ENCODE results near the gene LEMD3.

LEMD3 gene

DNA sequence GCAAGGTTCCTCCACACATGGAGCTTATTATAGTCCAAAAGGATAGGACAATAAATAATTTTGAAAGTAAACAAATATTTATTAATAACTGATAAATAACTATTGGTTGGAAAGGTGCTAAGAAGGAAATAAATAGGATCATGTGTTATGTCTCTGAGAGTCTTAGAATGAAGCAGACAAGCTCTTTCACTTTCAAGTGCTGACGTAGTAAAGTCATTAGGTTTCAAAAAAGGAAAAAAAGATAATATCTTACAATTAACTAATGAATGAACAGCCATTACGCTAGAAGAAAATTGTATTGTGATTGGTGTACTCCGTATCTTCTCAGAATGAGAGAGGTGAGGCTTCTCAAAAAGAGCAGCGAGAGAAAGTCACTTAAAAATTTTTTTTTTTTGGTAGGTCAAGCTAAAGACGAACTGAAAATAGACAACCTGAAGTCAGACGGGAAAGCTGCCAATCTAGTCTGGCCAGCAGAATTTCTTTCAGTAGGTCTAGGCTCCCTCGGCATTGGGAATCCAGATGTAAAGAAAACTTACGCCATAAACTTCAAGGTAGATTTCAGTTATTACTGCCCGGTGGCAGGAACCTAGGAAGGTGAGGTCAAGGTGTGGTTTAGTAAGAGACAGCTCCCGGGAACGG is 583 bp upstream of the LEMD3 start:
- no peak for DNase-seq (ENCODE audit: insufficient read length, low spot score)
- no peak for FAIRE-seq
- TF ChIP-seq, protein P1, sequence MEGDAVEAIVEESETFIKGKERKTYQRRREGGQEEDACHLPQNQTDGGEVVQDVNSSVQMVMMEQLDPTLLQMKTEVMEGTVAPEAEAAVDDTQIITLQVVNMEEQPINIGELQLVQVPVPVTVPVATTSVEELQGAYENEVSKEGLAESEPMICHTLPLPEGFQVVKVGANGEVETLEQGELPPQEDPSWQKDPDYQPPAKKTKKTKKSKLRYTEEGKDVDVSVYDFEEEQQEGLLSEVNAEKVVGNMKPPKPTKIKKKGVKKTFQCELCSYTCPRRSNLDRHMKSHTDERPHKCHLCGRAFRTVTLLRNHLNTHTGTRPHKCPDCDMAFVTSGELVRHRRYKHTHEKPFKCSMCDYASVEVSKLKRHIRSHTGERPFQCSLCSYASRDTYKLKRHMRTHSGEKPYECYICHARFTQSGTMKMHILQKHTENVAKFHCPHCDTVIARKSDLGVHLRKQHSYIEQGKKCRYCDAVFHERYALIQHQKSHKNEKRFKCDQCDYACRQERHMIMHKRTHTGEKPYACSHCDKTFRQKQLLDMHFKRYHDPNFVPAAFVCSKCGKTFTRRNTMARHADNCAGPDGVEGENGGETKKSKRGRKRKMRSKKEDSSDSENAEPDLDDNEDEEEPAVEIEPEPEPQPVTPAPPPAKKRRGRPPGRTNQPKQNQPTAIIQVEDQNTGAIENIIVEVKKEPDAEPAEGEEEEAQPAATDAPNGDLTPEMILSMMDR (IDR thresholded peaks at IDR 0.05; ENCODE audit: insufficient read depth, missing control alignments): no peak

DNA sequence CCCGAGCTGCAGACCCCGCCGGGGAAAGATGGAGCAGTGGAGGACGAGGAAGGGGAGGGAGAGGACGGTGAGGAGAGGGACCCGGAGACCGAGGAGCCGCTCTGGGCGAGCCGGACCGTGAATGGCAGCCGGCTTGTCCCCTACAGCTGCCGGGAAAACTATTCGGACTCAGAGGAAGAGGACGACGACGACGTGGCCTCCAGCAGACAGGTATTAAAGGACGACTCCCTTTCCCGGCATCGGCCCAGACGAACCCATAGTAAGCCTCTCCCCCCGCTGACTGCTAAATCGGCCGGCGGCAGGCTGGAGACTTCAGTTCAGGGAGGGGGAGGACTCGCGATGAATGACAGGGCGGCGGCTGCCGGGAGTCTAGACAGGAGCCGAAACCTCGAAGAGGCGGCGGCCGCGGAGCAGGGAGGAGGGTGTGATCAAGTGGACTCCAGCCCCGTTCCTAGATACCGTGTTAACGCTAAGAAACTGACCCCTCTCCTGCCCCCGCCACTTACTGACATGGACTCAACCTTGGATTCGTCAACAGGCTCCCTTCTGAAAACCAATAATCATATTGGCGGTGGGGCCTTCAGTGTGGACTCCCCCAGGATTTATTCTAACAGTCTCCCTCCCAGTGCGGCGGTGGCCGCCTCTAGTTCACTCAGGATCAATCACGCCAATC is 962 bp downstream of the LEMD3 start:
- no peak for FAIRE-seq

DNA sequence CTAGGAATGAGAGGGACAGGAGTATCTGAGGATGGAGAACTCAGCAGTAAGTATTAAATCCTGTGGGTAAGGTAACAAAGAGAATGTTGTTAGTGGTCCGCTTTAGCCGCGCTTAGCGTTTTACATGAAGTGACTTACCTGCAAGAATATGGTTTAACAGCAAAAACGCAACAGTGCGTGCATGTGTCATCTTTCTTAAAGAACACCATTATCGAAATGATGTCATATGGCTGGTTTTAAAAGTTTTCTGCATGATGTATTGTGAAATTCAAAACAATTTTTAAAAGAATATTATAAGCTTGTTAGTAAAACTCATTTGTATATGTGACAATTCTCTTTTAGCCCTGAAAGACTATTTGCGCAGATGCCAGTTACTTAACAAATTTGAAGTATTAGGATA is 1.7 kb downstream of the LEMD3 start:
- TF ChIP-seq, protein P1 (IDR thresholded peaks at IDR 0.05; ENCODE audit: insufficient read depth, missing control alignments): no peak
- no peak for DNase-seq (ENCODE audit: insufficient read length, low spot score)
- FAIRE-seq: no peak

More for the DNA sequence above, 962 bp downstream of the LEMD3 start:
- peak; percentile 20 for DNase-seq (ENCODE audit: insufficient read length, low spot score)
- TF ChIP-seq, protein P1 (IDR thresholded peaks at IDR 0.05; ENCODE audit: insufficient read depth, missing control alignments): no peak

DNA sequence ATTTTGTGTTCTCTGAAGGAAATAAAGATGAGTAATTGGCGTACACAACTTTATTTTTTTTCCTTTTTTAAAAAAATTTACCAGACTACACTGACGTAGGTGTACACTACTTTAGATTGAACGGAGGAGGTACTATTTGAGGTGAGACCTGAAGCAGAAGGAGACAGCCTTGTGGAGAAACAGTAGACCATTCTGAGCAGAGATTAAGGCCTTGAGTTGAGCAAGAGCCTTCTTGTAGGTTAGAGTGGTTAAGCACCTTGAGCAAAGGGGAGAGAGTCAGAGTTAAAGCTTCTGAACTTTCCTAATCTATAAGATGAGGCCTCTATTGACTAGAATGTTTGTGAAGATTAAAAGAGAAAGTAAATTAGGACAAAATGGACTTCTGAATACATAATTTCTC is 2.5 kb downstream of the LEMD3 start:
- no peak for DNase-seq (ENCODE audit: insufficient read length, low spot score)
- peak; percentile 73 for FAIRE-seq
- TF ChIP-seq, protein P1 (IDR thresholded peaks at IDR 0.05; ENCODE audit: insufficient read depth, missing control alignments): no peak

DNA sequence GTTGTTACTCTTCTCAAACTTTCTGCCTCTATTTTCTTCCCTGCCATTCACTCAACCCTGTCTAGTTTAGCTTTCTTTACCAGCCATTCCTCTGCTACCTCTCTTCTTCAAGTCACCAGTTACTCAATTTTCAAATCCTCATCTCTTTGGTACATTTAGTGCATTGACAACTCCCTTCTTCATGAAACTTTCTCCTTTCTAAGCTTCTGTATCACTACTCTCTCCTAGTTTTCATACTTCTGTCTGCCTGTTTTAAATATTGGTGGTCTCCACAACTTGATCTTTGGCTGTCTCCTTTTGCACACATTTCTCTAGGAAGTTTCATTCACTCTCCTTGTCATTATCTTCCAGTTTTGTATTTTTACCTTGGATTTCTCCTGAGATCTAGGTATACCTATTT is 6.0 kb downstream of the LEMD3 start:
- no peak for DNase-seq (ENCODE audit: insufficient read length, low spot score)
- TF ChIP-seq, protein P1 (IDR thresholded peaks at IDR 0.05; ENCODE audit: insufficient read depth, missing control alignments): no peak
- no peak for FAIRE-seq

DNA sequence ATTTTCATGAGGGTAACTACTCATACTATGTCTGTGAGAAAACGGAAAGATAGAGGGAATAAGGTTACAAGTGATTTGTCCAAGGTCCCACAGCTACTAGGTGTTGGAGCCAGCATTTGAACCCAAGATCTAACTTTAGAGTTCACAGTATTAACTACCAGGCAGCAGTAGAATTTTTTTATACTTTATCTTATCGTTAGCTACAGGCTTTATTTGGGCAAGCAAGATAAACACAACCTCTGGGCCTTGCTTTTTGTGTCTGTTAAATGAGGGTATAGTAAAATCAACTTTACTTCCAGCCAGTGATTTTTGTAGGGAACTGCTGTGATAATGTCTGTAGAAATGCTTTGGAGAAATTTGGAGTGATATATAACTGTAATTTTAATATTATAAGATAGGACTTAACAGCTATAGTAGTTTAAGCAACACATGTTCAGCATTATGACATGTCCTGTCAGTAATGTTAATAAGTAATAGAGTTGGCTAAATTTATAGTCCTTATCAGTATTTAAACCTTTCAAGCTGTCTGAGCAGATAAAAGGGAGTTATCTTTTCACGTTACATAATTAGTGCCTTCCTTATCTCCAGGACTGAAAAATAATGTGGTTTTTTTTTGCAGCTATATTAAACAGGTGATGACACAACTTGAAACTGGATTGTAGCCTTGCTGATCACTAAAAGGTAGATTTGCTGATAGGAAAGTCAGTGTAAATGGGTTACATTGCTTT is 12.8 kb downstream of the LEMD3 start:
- DNase-seq (ENCODE audit: insufficient read length, low spot score) (no peak), FAIRE-seq (no peak)
- TF ChIP-seq, protein P1 (IDR thresholded peaks at IDR 0.05; ENCODE audit: insufficient read depth, missing control alignments): no peak

All from D721Med (cell line).